Occipital lobe (tissue), 2 donors: ENCODE data around the gene PPP1R14D. TPM values are rescaled to one million over a fixed set of nuclear protein-coding genes. Genes with fewer than 3 reads are reported as not detected.

Source experiments
- DNase-seq: peaks from one replicate; lab custom pipeline; 2025; lab: John Stamatoyannopoulos, UW
- total RNA-seq: library from RNA; depleted of rRNA; stranded (reverse); fragments of >200 nt; gene quantifications from one replicate; pipeline ENCODE4 v1.2.3, GENCODE V29; 2014

Gene PPP1R14D
- total RNA-seq, 1 donor from 2014 or later, result not detected

- DNase-seq, result no peak
Observed at GRCh38 chr15:40823572-40824343, 4.8 kb downstream of the PPP1R14D start.

DNA sequence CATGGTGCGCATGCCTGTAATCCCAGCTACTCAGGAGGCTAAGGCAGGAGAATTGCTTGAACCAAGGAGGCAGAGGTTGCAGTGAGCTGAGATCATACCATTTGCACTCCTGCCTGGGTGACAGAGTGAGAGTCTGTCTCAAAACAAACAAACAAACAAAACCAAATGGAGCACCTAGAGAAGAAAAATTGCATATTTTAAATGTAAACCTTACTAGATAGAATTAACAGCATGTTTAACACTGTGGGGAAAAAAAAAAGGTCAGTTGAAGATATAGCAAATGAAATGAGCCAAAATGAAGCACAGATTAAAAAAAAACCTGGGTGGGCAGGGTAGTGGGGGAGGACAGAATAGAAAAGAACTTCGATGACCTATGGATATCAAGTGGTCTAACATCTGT lies 7.3 kb downstream of the PPP1R14D start:
- no peak for DNase-seq

- no peak for DNase-seq
Observed at GRCh38 chr15:40819048-40819447, 9.5 kb downstream of the PPP1R14D start.

DNA sequence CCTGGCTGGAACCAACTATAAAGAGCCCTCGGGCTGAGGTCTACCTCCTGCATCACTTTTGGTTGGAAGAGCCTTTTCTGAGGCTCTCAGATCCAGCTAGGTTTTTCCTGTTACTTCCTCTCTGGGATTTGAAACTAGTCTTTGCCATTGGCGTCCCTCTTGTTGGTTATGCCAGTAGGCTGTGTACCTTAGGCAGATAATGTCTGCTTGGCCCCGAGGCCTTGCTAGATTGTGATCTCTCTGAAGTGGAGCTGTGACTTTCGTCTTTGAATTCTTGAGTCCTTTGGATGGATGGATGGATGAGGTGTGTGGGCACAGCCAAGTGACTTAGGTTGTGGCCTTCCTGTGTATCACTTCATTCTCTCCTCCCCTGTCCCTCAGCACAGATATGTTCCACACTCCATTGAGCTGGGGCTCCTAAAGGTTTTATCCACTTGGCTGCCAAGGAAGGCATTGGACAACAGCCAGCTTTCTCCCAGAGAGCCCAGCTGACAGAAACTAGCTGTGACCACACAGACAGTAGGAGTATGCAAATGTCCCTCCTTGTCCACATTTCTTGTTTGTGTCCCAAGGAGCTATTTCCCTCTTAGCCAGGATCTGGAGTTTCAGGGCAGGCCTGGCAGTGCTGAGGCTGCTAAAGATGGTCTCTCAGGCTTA lies 13.3 kb downstream of the PPP1R14D start:
- DNase-seq, result peak; percentile 17

- DNase-seq, result no peak
Observed at GRCh38 chr15:40812721-40813425, 15.6 kb downstream of the PPP1R14D start.

DNA sequence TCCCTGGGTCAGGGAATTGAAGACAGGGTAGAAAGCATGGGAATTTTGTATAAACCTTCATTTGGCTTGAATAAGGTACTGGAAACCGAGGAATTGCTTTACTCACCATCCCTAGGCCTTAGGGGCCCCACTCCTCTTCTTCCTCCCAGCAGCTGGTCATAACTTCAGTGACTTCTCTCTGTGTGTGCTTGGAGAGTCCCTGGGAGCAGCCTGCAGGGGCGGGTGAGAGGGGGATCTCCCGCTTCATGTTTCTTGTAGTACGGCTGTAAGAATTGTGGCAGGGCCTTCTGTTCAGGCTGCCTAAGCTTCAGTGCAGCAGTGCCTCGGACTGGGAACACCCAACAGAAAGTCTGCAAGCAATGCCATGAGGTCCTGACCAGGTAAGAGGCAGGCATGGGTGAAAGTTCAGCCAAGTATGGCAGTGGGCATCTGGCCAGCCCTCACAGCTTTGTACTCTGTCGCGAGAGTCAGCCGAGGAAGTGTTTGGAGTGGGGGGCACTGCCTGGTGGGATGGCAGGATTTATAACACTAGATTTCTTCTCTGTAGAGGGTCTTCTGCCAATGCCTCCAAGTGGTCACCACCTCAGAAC lies 19.6 kb downstream of the PPP1R14D start:
- no peak for DNase-seq

DNA sequence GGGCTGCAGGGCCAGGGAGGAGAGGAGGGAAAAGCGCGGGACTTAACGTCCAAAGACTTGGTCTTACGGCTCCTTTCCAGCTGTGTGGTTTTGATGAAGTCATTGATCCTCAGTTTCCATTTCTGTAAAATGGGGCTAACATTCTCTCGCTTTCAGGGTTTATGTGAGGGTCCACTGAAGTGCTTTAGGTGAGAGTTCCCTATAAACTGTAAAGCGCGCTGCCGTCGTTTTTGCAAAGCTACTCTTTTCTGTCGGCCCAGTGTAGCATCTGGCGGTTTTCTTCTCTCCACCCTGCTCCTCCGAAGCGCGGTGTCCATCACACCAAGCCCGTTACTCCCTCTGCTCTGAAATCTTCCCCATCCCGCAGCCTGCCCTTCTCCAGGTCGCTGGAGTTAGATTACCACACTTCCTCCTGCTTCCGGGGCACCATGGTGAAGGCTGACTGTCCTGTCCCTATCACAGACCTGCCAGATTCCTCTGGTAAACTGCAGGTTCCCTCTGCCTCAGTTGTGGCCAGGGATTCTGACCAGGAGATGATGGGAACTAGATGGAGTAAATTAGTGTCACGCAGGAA lies 20.5 kb downstream of the PPP1R14D start:
- DNase-seq, result no peak

DNA sequence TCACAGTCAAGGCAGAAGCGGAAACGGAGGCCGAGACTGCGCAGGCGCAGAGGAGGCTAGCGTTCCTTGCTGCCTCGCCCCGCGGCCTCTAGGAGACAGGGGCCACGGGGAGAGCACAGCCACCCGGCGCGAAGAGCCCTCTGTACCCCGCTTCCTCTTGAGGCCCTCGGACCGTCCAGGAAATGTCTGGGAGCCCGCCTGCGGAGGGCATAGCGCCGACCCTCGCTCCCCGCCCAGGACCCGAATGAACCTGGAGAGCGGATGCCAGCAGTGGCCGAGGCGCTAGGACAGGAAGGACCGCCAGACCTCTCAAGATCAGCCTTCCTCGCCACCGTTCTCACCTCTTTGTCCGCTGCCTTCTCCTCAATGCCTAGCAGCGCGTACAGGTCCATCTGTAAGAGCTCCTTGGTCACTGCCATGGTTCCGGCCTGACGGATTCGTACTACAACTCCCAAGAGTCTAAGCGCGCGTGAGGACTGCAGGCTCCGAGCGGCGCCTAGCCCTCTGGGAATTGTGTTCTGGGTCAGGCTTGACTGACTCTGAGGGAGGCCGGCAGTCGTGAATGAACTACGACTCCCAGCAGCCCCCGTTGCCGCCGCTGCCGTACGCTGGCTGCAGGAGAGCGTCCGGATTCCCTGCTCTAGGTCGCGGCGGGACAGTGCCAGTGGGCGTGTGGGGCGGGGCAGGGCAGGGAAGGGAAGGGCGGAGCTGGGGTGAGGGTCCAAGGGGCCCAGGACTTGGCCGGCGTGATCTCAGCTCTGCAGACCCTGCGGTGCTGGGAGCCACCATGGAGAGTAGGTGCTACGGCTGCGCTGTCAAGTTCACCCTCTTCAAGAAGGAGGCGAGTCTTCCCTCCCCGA lies 21.2 kb downstream of the PPP1R14D start, which contains the start of the genes DNAJC17 and ZFYVE19:
Gene DNAJC17 (minus strand): TSS at position 446 of the 860 bp plus-strand sequence. CDS start 27 bp downstream, at position 419.
Gene ZFYVE19 (plus strand): TSS at position 62 of the 860 bp plus-strand sequence. CDS start 501 bp downstream, at position 563.
- peak; percentile 98 for DNase-seq

DNA sequence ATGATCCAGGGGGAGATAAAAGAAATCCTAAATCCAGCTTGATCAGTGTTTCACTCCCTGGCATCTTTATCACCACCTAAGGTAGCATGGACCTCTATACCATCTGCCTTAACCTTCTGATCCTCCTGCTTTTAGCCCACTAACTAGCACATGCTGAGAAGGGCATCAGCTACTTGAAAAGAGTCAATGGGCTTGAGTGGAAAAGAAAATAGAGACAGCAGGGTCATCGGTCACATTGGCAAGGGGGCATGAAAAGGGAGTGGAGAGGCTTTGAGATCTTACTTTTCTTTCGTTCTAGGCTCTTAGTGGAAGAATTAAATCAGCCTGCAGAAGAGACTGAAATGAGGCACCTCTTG lies 21.9 kb downstream of the PPP1R14D start:
- DNase-seq, result no peak

GRCh38 chr15:40803688-40804087 lies 24.8 kb downstream of the PPP1R14D start:
- no peak for DNase-seq

GRCh38 chr15:40803076-40803475 lies 25.4 kb downstream of the PPP1R14D start:
- no peak for DNase-seq

DNA sequence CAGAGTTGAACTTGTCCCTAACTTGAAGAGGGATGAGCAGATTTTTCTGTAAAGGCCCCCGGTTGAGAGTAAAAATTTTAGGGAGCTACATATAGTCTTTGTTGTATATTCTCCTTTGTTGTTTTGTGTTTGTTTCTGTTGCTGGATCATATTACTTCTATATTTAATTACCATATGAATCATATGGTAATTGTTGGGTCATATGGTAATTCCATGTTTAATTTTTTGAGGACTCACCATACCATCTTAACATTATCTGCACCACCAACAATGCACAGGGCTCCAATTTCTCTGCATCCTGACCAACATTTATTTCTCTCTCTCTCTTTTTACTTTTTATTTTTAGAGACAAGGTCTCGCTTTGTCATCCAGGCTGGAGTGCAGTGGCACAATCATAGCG lies 29.0 kb downstream of the PPP1R14D start:
- no peak for DNase-seq

DNA sequence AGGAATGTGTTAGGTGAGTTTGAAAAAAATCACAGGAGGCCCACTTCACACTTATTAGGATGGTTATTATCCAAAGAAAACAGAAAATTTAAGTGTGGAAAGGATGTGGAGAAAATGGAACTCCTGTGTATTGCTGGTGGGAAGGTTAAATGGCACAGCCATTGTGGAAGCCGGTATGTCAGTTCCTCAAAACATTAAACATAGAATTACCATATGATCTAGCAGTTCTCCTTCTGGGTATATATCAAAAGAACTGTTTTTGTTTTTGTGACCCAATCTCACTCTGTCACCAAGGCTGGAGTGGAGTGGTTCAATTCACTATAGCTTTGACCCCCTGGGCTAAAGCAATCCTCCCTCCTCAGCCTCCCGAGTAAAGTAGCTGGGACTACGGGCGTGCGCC lies 32.0 kb downstream of the PPP1R14D start:
- DNase-seq, result no peak

GRCh38 chr15:40796041-40796440 lies 32.5 kb downstream of the PPP1R14D start:
- no peak for DNase-seq

GRCh38 chr15:40793216-40793989 lies 35.1 kb downstream of the PPP1R14D start:
- DNase-seq, result peak; percentile 14

- DNase-seq, result no peak
Observed at GRCh38 chr15:40792394-40792793, 36.1 kb downstream of the PPP1R14D start.

DNA sequence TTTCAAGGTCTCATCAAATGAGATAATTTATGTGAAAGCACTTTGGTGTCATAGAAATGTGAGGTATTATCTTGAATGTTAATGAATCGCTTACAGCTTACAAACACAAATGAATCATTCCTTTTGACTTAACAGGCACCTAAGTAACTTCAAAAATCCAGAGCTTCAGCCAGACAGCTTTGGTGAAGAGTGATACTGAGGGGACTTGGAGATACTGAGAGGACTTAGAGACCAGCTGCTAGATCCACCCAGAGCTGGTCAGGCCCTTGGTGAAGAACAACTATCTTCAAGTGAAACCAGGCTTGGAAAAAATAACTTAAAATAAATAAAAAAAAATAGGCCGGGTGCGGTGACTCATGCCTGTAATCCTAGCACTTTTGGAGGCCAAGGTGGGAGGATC lies 37.8 kb downstream of the PPP1R14D start:
- no peak for DNase-seq

GRCh38 chr15:40789999-40790398 lies 38.5 kb downstream of the PPP1R14D start:
- no peak for DNase-seq

DNA sequence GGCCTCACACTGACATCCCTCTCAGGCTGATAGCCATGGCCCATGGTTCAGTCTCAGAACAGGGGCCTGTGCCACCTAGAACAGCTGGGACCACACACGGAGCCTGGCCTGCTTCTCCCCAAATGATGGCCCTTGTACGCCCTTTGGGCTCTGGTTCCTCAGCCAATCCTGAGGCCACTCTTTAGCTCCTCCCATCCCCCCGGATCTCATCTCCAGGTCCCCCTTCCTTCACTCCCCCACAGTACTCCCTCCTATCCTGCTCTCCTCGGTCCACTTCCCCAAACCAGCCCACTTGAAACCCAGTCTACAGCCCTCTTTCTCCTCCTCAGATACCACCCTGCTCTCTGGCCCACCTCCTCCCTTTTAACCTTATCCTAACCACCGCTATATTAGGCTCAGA lies 39.4 kb downstream of the PPP1R14D start:
- no peak for DNase-seq

DNA sequence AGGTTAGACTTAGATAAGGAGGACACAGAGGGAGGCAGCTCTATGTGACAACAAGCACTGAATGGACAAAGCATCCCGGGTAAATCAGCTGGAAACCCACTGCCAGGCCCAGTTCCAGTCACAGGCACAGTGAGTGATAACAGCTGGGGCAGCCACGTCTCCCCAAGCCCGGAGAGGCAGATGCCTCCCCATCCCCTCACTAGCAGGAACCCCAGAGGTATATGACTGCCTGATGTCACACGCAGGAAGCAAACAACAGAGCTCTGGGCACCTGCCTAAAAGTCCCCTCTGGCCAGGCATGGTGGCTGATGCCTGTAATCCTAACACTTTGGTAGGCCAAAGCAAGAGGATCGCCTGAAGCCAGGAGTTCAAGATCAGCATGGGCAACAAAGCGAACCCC lies 40.5 kb downstream of the PPP1R14D start:
- DNase-seq, result no peak
